Fibroblast of lung (primary cell): ENCODE data around the gene SEMA5A. TPM values are rescaled to one million over a fixed set of nuclear protein-coding genes. Genes with fewer than 3 reads are reported as not detected.
A peak's percentile ranks its signal among the peaks of the same experiment; 100 is the strongest.

Source experiments
- DNase-seq, 2 donors: peaks; one replicate each; pipeline versions ENCODE4 v3.0.0 to v3.0.0-alpha.2; 2010; ENCODE audit warnings: low read depth in 2 of 2
- H2AFZ ChIP-seq: 2 replicates; pipeline ENCODE4 v1.5.1; 2012; ENCODE audit warnings: low read length, control low read depth, inconsistent platforms
- H3K27ac ChIP-seq: 2 replicates; pipeline ENCODE4 v1.5.1; 2011; ENCODE audit warnings: low read length, control low read depth; ENCODE audit not compliant: insufficient read depth
- H3K27me3 ChIP-seq: 2 replicates; pipeline ENCODE4 v1.5.1; 2011; ENCODE audit warnings: mild to moderate bottlenecking, low read length; ENCODE audit not compliant: control insufficient read depth, insufficient read depth
- H3K36me3 ChIP-seq: 2 replicates; pipeline ENCODE4 v1.5.1; 2011; ENCODE audit warnings: low read length; ENCODE audit not compliant: control insufficient read depth, insufficient read depth
- H3K4me1 ChIP-seq: 2 replicates; pipeline ENCODE4 v1.5.1; 2011; ENCODE audit warnings: low read length; ENCODE audit not compliant: control insufficient read depth, insufficient read depth; ENCODE audit errors: extremely low read depth
- H3K4me2 ChIP-seq: 2 replicates; pipeline ENCODE4 v1.5.1; 2011; ENCODE audit warnings: low read length, control low read depth; ENCODE audit not compliant: insufficient read depth; ENCODE audit errors: extremely low read depth
- H3K4me3 ChIP-seq, 4 experiments: fragments of 200-600 bp in 1 of 4; sonication (generic) in 1 of 4; replicated peaks in 1 of 4; 2 replicates each; pipeline ENCODE4 v1.5.1; 2011 to 2016; ENCODE audit warnings: low read length in 4 of 4, low read depth in 3 of 4, mild to moderate bottlenecking in 3 of 4, control low read depth in 2 of 4, inconsistent platforms in 1 of 4, mixed read lengths in 1 of 4; ENCODE audit not compliant: insufficient read depth in 1 of 4; ENCODE audit errors: control extremely low read depth in 1 of 4
- H3K79me2 ChIP-seq: 2 replicates; pipeline ENCODE4 v1.5.1; 2012; ENCODE audit warnings: mild to moderate bottlenecking, low read length, inconsistent platforms; ENCODE audit not compliant: control insufficient read depth, insufficient read depth
- H3K9ac ChIP-seq: 2 replicates; pipeline ENCODE4 v1.5.1; 2011; ENCODE audit warnings: mild to moderate bottlenecking, low read length, control low read depth; ENCODE audit not compliant: insufficient read depth
- H3K9me3 ChIP-seq: 2 replicates; pipeline ENCODE4 v1.5.1; 2012; ENCODE audit warnings: low read depth, low read length; ENCODE audit not compliant: control insufficient read depth, insufficient read depth
- H4K20me1 ChIP-seq: 2 replicates; pipeline ENCODE4 v1.5.1; 2011; ENCODE audit warnings: low read length; ENCODE audit not compliant: control insufficient read depth, insufficient read depth; ENCODE audit errors: extremely low read depth
- EZH2 ChIP-seq: IDR thresholded peaks from 2 replicates; pipeline ENCODE4 v1.5.1; 2012; ENCODE audit warnings: low read length, control low read depth, mild to moderate bottlenecking; ENCODE audit errors: missing control alignments
- polyA plus RNA-seq, 2 donors: library from polyadenylated mRNA; depleted of rRNA in 1 of 2; stranded (reverse) in 1 of 2; unstranded in 1 of 2; fragments of >200 nt; gene quantifications; 2 replicates each; pipeline ENCODE4 v1.2.1, GENCODE V29; 2011 to 2012; ENCODE audit warnings: missing spikeins in 1 of 2
- total RNA-seq: library from RNA; depleted of rRNA; stranded (reverse); fragments of >200 nt; gene quantifications from 2 replicates; pipeline ENCODE4 v1.2.1, GENCODE V29; 2014
- TF ChIP-seq, protein P1 (sequence below), 2 donors: IDR thresholded peaks in 1 of 2; conservative IDR thresholded peaks in 1 of 2; 1 replicate in 1 of 2; 2 replicates in 1 of 2; pipeline ENCODE4 v1.5.1; 2011 to 2012; ENCODE audit warnings: low read length in 2 of 2, control low read depth in 1 of 2, inconsistent platforms in 1 of 2, low read depth in 1 of 2, mild to moderate bottlenecking in 1 of 2

Gene SEMA5A
- total and polyA plus RNA-seq, 2 donors (not counting 1 experiment from before 2014, with no cell fraction given) = 30.6 to 49.0 TPM

DNA sequence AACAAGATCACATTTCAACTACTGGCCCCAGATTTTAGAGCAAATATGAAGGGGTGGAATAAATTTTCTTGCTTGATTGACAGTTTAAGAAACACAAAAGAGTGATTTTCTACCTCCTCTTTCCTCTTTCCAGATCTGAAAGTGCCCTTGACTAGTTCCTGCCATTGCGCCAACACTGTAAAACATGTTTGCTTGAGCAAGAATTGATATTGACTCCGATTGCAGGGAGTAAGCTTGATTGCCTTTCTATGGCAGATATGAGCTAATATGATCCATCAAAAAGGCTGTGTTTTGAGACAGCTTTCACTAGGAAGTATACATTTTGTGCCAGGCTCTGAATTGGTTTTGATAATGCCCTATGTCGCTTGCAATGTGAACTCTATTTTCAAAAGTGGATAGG, 508.8 kb downstream of the SEMA5A start:
- H4K20me1 ChIP-seq = no peaks in the 10 kb centered on the region
- H3K4me3 ChIP-seq = no peak overlapping the region
- no peak overlapping the region for H3K9ac ChIP-seq
- H3K4me1 ChIP-seq = peaks cover 4% of the 10 kb centered on the region
- H3K79me2 ChIP-seq = no peaks in the 10 kb centered on the region
- no peak overlapping the region for H3K4me2 ChIP-seq
- H3K36me3 ChIP-seq = no peaks in the 10 kb centered on the region
- TF ChIP-seq EZH2 = no peak
- TF ChIP-seq, protein P1, sequence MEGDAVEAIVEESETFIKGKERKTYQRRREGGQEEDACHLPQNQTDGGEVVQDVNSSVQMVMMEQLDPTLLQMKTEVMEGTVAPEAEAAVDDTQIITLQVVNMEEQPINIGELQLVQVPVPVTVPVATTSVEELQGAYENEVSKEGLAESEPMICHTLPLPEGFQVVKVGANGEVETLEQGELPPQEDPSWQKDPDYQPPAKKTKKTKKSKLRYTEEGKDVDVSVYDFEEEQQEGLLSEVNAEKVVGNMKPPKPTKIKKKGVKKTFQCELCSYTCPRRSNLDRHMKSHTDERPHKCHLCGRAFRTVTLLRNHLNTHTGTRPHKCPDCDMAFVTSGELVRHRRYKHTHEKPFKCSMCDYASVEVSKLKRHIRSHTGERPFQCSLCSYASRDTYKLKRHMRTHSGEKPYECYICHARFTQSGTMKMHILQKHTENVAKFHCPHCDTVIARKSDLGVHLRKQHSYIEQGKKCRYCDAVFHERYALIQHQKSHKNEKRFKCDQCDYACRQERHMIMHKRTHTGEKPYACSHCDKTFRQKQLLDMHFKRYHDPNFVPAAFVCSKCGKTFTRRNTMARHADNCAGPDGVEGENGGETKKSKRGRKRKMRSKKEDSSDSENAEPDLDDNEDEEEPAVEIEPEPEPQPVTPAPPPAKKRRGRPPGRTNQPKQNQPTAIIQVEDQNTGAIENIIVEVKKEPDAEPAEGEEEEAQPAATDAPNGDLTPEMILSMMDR (conservative IDR thresholded peaks at IDR 0.05 in 1 of 2, IDR thresholded peaks at IDR 0.05 in 1 of 2; ENCODE audit: low read depth in 1 of 2, low read length in 2 of 2) = no peak
- no peaks in the 10 kb centered on the region for H3K9me3 ChIP-seq
- no peaks in the 10 kb centered on the region for H3K27me3 ChIP-seq
- no peak overlapping the region for H3K27ac ChIP-seq
- H2AFZ ChIP-seq = no peak overlapping the region
- no peak for DNase-seq

DNA sequence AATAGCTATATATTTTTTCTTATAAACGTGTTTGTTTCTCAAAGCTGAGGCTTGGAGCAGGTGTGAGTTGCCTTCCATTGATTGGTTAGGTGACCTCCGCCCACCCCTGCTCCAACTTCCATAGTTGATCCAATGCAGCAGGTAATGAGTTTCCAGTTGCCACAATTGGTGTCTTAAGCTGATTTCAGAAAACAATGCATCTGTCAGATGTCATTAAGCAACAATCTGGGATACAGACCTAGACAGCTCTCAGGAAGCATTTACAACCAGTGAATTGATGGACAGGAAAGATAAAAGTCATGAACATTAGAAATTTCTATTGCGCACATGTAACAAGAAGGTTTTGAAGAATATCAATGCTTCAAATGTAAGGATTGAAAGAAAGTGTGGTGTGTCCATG, 510.5 kb downstream of the SEMA5A start:
- Histone ChIP-seq H2AFZ (no peak overlapping the region), H3K79me2 (no peaks in the 10 kb centered on the region), H3K9me3 (no peaks in the 10 kb centered on the region), H3K9ac (no peak overlapping the region), H3K27ac (no peak overlapping the region), H3K36me3 (no peaks in the 10 kb centered on the region), H3K4me2 (no peak overlapping the region), H3K4me3 (no peak overlapping the region), H3K27me3 (no peaks in the 10 kb centered on the region), H4K20me1 (no peaks in the 10 kb centered on the region), H3K4me1 (peaks cover 4% of the 10 kb centered on the region)
- TF ChIP-seq EZH2 = no peak
- TF ChIP-seq, protein P1 (conservative IDR thresholded peaks at IDR 0.05 in 1 of 2, IDR thresholded peaks at IDR 0.05 in 1 of 2; ENCODE audit: low read depth in 1 of 2, low read length in 2 of 2) = no peak
- no peak for DNase-seq

DNA sequence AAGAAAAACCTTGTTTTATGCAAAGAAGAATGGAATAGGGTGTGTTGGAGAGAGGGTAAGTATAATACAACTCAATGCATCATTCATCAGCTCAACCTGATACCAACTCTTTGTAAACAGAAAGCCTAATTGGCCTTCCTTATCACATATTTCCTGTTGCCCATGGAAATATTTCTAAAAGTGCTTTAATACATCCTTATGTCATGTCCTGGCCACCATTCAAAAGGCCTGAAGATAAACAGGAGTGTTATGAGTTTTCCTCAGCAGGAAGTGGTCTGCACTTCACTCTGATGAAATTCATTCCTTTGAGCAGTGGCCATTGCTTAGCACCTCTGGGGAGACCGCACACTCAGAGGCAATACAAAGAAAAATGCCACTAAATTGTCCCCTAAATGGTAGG, 511.2 kb downstream of the SEMA5A start:
- H3K9me3 ChIP-seq = no peaks in the 10 kb centered on the region
- H3K36me3 ChIP-seq = no peaks in the 10 kb centered on the region
- TF ChIP-seq, protein P1 (conservative IDR thresholded peaks at IDR 0.05 in 1 of 2, IDR thresholded peaks at IDR 0.05 in 1 of 2; ENCODE audit: low read depth in 1 of 2, low read length in 2 of 2) = no peak
- no peak for TF ChIP-seq EZH2
- H2AFZ ChIP-seq = no peak overlapping the region
- H3K79me2 ChIP-seq = no peaks in the 10 kb centered on the region
- H3K4me1 ChIP-seq = peaks cover 4% of the 10 kb centered on the region
- no peak overlapping the region for H3K9ac ChIP-seq
- no peak overlapping the region for H3K4me3 ChIP-seq
- no peak overlapping the region for H3K4me2 ChIP-seq
- peak; percentile 75 to 90 for DNase-seq
- H3K27ac ChIP-seq = peak overlapping the region; percentile 29
- no peaks in the 10 kb centered on the region for H3K27me3 ChIP-seq
- no peaks in the 10 kb centered on the region for H4K20me1 ChIP-seq
